ENCODE measurements around the gene GPR17. TPM values are rescaled to one million over a fixed set of nuclear protein-coding genes. Genes with fewer than 3 reads are reported as not detected.

GPR17 gene
- total RNA-seq, 1 donor from 2014 or later, result not detected

GRCh38 chr2:127624756-127625571 is 21.0 kb upstream of the GPR17 start:
- no peaks in the 10 kb centered on the region for H3K4me1 ChIP-seq
- no peaks in the 10 kb centered on the region for H3K9me3 Mint-ChIP-seq
- peaks cover 3% of the 10 kb centered on the region for H3K27me3 Mint-ChIP-seq (ENCODE audit: insufficient read depth, low read depth)
- no peak overlapping the region for H3K4me3 Mint-ChIP-seq
- H3K4me3 ChIP-seq, result no peak overlapping the region
- H2AFZ ChIP-seq (replicated peaks), result no peak overlapping the region
- H3K36me3 Mint-ChIP-seq, result no peaks in the 10 kb centered on the region
- DNase-seq (ENCODE audit: low spot score), result no peak
- H3K4me2 ChIP-seq, result no peak overlapping the region
- H3K36me3 ChIP-seq, result no peaks in the 10 kb centered on the region
- no peak overlapping the region for H3K27ac ChIP-seq
- TF ChIP-seq EZH2phosphoT487 (IDR thresholded peaks at IDR 0.05) (no peak), EZH2 (IDR thresholded peaks at IDR 0.05) (no peak), CTCF (IDR thresholded peaks at IDR 0.05) (no peak)
- no peak overlapping the region for H3K27ac Mint-ChIP-seq
- no peak overlapping the region for H3K9ac ChIP-seq
- H3K4me1 Mint-ChIP-seq, result peaks cover 2% of the 10 kb centered on the region
- H3K9me3 ChIP-seq (ENCODE audit: low read depth), result no peaks in the 10 kb centered on the region
- H3K79me2 ChIP-seq (ENCODE audit: low read depth), result no peaks in the 10 kb centered on the region
- H4K20me1 ChIP-seq (ENCODE audit: low read depth), result no peaks in the 10 kb centered on the region
- H3F3A ChIP-seq (ENCODE audit: low read depth), result no peaks in the 10 kb centered on the region
- no peaks in the 10 kb centered on the region for H3K27me3 ChIP-seq

GRCh38 chr2:127625572-127625951 is 20.4 kb upstream of the GPR17 start:
- H3K27ac ChIP-seq, result no peak overlapping the region
- H3K9me3 ChIP-seq (ENCODE audit: low read depth), result no peaks in the 10 kb centered on the region
- no peaks in the 10 kb centered on the region for H3K36me3 ChIP-seq
- no peak overlapping the region for H3K9ac ChIP-seq
- no peak overlapping the region for H3K4me3 ChIP-seq
- H3K4me2 ChIP-seq, result no peak overlapping the region
- Mint-ChIP-seq H3K27ac (no peak overlapping the region), H3K4me1 (peaks cover 2% of the 10 kb centered on the region), H3K9me3 (no peaks in the 10 kb centered on the region), H3K36me3 (no peaks in the 10 kb centered on the region), H3K27me3 (ENCODE audit: insufficient read depth, low read depth) (peaks cover 3% of the 10 kb centered on the region), H3K4me3 (no peak overlapping the region)
- H4K20me1 ChIP-seq (ENCODE audit: low read depth), result no peaks in the 10 kb centered on the region
- H2AFZ ChIP-seq (replicated peaks), result no peak overlapping the region
- no peaks in the 10 kb centered on the region for H3K79me2 ChIP-seq (ENCODE audit: low read depth)
- no peaks in the 10 kb centered on the region for H3K4me1 ChIP-seq
- H3F3A ChIP-seq (ENCODE audit: low read depth), result no peaks in the 10 kb centered on the region
- TF ChIP-seq EZH2 (IDR thresholded peaks at IDR 0.05) (no peak), EZH2phosphoT487 (IDR thresholded peaks at IDR 0.05) (no peak), CTCF (IDR thresholded peaks at IDR 0.05) (no peak)
- no peaks in the 10 kb centered on the region for H3K27me3 ChIP-seq
- DNase-seq (ENCODE audit: low spot score), result no peak

- Histone ChIP-seq H3K27me3 (no peaks in the 10 kb centered on the region), H3K79me2 (ENCODE audit: low read depth) (no peaks in the 10 kb centered on the region), H4K20me1 (ENCODE audit: low read depth) (no peaks in the 10 kb centered on the region), H3K4me3 (no peak overlapping the region), H3K4me1 (no peaks in the 10 kb centered on the region), H3K9ac (no peak overlapping the region), H3K36me3 (no peaks in the 10 kb centered on the region), H3F3A (ENCODE audit: low read depth) (no peaks in the 10 kb centered on the region), H2AFZ (replicated peaks) (no peak overlapping the region), H3K4me2 (no peak overlapping the region), H3K9me3 (ENCODE audit: low read depth) (no peaks in the 10 kb centered on the region), H3K27ac (no peak overlapping the region)
- Mint-ChIP-seq H3K27ac (no peak overlapping the region), H3K9me3 (no peaks in the 10 kb centered on the region), H3K4me3 (no peak overlapping the region), H3K27me3 (ENCODE audit: insufficient read depth, low read depth) (peaks cover 3% of the 10 kb centered on the region), H3K36me3 (no peaks in the 10 kb centered on the region), H3K4me1 (peaks cover 2% of the 10 kb centered on the region)
- DNase-seq (ENCODE audit: low spot score), result no peak
- TF ChIP-seq EZH2phosphoT487 (IDR thresholded peaks at IDR 0.05), result no peak
- no peak for TF ChIP-seq CTCF (IDR thresholded peaks at IDR 0.05)
These were observed 19.8 kb upstream of the GPR17 start for GRCh38 chr2:127626175-127626574.
